Lower leg skin (tissue), 4 donors: Measurements from ENCODE around the gene STIM1. TPM values are rescaled to one million over a fixed set of nuclear protein-coding genes. Genes with fewer than 3 reads are reported as not detected.

ENCODE experiments used
- DNase-seq, 2 donors: peaks; one replicate each; pipeline ENCODE4 v3.0.0-alpha.2; 2019; ENCODE audit warnings: low spot score in 2 of 2
- H3K4me3 ChIP-seq: fragments of 200-600 bp; sonication (generic); 2 replicates; pipeline ENCODE4 v1.5.1; 2017; ENCODE audit warnings: mild to moderate bottlenecking, low read depth; ENCODE audit not compliant: poor library complexity, severe bottlenecking
- POLR2A ChIP-seq, 2 donors: fragments of 450-650 bp; IDR thresholded peaks; one replicate each; pipeline ENCODE4 v1.6.1; 2016 to 2017; ENCODE audit warnings: antibody characterized with exemption in 2 of 2, mild to moderate bottlenecking in 1 of 2, moderate library complexity in 1 of 2
- WGBS, 2 donors: methylation state at CpG; one replicate each; pipeline ENCODE4 v1.1.5; 2018; 5-methylcytosine and 5-hydroxymethylcytosine counted together
- intact Hi-C: fragments of 100-400 bp; cut with DNase I; formaldehyde crosslinking; loops from one replicate; pipeline ENCODE4 v1.15.0; 2023; ENCODE audit warnings: low total_unique reads
- total RNA-seq, 4 donors: library from RNA; depleted of rRNA; stranded (reverse); fragments of >200 nt; gene quantifications; one replicate each; pipeline ENCODE4 v1.1.0, GENCODE V29; 2016
- TF ChIP-seq, protein P1 (sequence below), 3 donors: fragments of 450-650 bp; IDR thresholded peaks; one replicate each; pipeline ENCODE4 v1.5.1; 2016; ENCODE audit warnings: antibody characterized with exemption in 3 of 3, mild to moderate bottlenecking in 3 of 3, moderate library complexity in 2 of 3

The STIM1 gene
- total RNA-seq, 4 donors from 2014 or later = 43.7 to 75.9 (median 64.9) TPM

DNA sequence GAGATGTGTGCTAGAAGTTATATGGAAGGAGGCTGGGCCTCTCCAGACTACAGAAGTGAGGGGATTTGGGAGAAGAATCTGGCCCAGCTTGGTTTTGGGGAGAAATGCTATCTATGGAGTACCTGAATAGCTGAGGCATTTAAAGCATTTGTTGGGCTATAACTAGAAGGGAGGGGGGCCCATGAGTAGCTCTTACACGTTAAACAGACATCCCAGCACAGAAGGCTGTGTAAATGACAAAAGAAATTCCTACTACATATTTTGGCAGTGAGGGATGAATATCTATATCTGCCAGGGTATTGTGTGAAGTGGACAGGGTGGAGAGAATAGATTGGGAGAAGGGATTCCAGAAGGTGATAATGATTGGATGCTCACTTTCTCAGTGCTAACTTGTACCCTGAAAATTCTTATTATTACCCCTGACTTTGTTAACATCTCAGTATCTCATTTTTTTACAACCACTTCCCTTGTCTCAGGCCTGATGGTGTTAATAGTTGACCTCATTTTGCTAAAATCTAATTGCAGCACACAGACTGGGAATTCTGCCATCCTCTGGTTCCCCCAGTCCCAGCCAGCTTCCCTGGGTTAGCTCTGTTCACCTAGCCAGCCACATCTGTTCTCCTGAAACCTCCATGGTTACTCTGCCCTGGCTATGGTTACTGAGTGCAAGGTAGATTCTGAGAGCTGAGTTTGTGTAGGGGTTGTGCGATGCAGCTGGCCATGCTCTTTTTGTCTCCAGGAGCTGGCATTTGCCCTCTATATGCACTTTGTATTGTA is 210.3 kb downstream of the STIM1 start:
- 57 to 63% methylated on average over 2 of the region's 2 CpGs for WGBS, 2 donors
- TF ChIP-seq, protein P1, sequence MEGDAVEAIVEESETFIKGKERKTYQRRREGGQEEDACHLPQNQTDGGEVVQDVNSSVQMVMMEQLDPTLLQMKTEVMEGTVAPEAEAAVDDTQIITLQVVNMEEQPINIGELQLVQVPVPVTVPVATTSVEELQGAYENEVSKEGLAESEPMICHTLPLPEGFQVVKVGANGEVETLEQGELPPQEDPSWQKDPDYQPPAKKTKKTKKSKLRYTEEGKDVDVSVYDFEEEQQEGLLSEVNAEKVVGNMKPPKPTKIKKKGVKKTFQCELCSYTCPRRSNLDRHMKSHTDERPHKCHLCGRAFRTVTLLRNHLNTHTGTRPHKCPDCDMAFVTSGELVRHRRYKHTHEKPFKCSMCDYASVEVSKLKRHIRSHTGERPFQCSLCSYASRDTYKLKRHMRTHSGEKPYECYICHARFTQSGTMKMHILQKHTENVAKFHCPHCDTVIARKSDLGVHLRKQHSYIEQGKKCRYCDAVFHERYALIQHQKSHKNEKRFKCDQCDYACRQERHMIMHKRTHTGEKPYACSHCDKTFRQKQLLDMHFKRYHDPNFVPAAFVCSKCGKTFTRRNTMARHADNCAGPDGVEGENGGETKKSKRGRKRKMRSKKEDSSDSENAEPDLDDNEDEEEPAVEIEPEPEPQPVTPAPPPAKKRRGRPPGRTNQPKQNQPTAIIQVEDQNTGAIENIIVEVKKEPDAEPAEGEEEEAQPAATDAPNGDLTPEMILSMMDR (IDR thresholded peaks at IDR 0.05) = no peak
- TF ChIP-seq POLR2A (IDR thresholded peaks at IDR 0.05) = no peak
- H3K4me3 ChIP-seq = no peak overlapping the region
- intact Hi-C loops = loop anchor here (5.0 kb wide), 1 partner anchor 223 kb away; the partner anchor contains the start of gene RHOG
- no peak for DNase-seq

DNA sequence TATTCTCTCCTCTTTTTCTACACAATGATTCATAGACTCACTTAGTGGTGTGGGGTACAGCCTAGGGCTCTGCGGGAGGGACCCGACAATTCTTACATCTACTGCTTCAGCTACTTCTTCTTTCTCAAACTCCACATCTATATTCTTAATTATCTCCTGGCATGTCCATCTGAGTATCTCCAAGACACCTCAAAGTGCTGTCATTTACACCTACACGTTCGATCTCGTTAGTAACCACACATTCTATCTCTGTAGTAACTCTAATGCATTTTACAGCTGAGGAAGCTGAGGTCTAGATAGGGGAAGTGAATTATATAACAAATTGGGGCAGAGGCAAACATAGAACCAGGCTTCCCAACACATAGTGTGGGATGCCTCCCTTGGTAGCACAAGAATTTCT is 211.4 kb downstream of the STIM1 start:
- H3K4me3 ChIP-seq = no peak overlapping the region
- no peak for DNase-seq
- no peak for TF ChIP-seq POLR2A (IDR thresholded peaks at IDR 0.05)
- TF ChIP-seq, protein P1 (IDR thresholded peaks at IDR 0.05) = no peak
- WGBS, 2 donors = 68 to 71% methylated on average over 5 of the region's 5 CpGs
- intact Hi-C loops = loop anchor here (5.0 kb wide), 1 partner anchor 225 kb away; the partner anchor contains the start of gene RHOG

DNA sequence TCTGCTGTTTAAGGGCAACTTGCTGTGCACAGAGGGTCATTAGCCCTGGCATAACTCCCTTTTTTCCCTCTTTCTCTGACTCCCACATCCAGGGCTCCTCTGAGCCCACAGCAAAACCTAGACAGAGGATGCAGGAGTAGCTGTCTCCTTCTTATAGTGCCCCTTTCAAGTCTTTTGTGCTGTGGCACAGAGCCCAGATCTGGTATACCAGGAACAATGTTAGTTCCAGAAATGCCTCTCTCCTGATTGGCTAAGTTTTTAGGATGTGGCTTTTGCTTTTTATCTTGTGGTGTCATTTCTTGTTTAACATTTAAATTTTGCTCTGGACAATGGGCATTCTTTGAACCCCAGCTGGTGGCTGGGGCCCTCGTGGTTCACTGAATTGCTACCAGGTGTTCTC is 213.5 kb downstream of the STIM1 start:
- intact Hi-C loops = loop anchor here (5.0 kb wide), 1 partner anchor 227 kb away; the partner anchor contains the start of gene RHOG
- no peak overlapping the region for H3K4me3 ChIP-seq
- no peak for DNase-seq
- TF ChIP-seq POLR2A (IDR thresholded peaks at IDR 0.05) = no peak
- TF ChIP-seq, protein P1 (IDR thresholded peaks at IDR 0.05) = no peak
- 74 to 75% methylated on average over 1 of the region's 1 CpG for WGBS, 2 donors

DNA sequence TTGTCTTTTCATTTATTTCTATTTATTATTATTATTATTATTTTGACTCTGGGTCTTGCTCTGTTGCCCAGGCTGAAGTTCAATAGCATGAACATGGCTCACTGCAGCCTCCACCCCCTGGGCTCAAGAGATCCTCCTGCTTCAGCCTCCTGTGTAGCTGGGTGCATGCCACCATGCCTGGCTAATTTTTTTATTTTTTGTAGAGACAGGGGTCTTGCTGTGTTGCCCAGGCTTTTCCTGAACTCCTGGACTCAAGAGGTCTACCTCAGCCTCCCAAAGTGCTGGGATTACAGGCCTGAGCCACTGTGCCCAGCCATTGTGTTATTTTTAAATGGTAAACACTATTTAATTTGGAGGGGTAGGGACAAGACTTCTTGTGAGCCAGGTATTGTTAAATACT is 215.9 kb downstream of the STIM1 start:
- TF ChIP-seq POLR2A (IDR thresholded peaks at IDR 0.05) = no peak
- TF ChIP-seq, protein P1 (IDR thresholded peaks at IDR 0.05) = no peak
- intact Hi-C loops = loop anchor here (5.0 kb wide), 1 partner anchor 219 kb away; no protein-coding TSS in a partner anchor
- DNase-seq = no peak
- no peak overlapping the region for H3K4me3 ChIP-seq

DNA sequence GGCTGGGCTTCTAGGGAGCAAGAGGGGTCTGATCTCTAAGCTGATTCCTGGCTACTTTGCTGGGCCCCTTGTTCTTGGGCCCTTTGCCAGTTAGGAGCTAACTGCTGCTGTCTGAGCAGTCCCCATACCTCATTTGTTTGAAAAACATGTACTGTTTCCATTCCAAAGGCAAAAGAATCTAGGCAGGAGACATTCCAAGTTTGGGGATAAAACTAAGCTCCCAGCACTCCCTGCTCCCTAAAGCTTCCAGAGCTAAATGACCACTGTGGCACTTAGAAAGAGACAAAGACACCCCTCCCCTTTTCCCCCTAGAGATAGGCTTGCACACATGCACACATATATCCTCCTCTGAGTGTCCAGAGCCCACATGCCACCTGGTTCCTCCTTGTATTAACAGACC is 216.4 kb downstream of the STIM1 start:
- DNase-seq = no peak
- H3K4me3 ChIP-seq = no peak overlapping the region
- intact Hi-C loops = loop anchor here (5.0 kb wide), 1 partner anchor 220 kb away; no protein-coding TSS in a partner anchor
- TF ChIP-seq POLR2A (IDR thresholded peaks at IDR 0.05) = no peak
- TF ChIP-seq, protein P1 (IDR thresholded peaks at IDR 0.05) = no peak
